Measurements from ENCODE around the gene GPR37L1. TPM values are rescaled to one million over a fixed set of nuclear protein-coding genes. Genes with fewer than 3 reads are reported as not detected.

The GPR37L1 gene
- total and polyA plus RNA-seq, 2 of the 8 experiments (the other 6 are each of a cell fraction or from before 2014, with no cell fraction given) = 0.13 to 0.23 TPM

DNA sequence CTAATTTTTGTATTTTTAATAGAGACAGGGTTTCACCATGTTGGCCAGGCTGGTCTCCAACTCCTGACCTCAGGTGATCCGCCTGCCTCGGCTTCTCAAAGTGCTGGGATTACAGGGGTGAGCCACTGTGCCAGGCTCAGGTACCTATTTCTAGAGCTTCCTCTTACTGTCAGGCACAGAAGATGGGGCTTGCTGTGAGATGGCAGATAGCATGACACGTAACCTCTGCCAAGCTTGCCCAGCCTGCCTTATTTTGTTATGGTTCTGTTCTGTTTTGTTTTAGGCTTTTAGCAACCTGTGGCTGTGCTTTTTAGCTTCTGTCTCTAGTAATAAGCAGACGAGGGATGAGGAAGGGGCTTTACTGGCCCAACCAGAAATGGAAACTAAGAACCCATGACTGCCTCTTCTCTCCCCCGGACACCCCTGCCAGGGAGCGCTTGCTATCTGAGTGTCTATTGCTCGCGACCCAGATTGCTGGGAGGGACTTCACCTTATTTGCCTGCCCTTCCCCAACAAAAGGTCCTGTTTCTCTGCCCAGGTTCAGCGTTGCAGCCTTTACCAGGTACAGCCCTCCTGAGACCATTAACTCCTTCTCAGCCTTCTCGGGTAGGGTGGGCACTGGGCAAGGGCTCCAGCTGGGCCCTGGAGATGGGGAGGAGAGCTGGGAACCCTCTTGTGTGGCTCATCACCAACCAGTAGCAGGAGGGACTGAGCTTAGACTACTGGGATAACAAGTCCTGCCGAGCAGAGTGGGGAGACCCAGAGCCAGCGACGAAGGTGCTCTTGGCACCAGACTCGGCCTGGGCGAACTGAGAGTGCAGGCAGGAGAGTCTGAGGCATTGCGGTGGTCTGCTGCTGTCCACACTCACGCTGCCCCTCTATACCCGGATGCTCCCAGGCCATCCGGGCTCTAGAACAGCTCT, 57.4 kb downstream of the GPR37L1 start (continued):
- TF ChIP-seq, protein P1, sequence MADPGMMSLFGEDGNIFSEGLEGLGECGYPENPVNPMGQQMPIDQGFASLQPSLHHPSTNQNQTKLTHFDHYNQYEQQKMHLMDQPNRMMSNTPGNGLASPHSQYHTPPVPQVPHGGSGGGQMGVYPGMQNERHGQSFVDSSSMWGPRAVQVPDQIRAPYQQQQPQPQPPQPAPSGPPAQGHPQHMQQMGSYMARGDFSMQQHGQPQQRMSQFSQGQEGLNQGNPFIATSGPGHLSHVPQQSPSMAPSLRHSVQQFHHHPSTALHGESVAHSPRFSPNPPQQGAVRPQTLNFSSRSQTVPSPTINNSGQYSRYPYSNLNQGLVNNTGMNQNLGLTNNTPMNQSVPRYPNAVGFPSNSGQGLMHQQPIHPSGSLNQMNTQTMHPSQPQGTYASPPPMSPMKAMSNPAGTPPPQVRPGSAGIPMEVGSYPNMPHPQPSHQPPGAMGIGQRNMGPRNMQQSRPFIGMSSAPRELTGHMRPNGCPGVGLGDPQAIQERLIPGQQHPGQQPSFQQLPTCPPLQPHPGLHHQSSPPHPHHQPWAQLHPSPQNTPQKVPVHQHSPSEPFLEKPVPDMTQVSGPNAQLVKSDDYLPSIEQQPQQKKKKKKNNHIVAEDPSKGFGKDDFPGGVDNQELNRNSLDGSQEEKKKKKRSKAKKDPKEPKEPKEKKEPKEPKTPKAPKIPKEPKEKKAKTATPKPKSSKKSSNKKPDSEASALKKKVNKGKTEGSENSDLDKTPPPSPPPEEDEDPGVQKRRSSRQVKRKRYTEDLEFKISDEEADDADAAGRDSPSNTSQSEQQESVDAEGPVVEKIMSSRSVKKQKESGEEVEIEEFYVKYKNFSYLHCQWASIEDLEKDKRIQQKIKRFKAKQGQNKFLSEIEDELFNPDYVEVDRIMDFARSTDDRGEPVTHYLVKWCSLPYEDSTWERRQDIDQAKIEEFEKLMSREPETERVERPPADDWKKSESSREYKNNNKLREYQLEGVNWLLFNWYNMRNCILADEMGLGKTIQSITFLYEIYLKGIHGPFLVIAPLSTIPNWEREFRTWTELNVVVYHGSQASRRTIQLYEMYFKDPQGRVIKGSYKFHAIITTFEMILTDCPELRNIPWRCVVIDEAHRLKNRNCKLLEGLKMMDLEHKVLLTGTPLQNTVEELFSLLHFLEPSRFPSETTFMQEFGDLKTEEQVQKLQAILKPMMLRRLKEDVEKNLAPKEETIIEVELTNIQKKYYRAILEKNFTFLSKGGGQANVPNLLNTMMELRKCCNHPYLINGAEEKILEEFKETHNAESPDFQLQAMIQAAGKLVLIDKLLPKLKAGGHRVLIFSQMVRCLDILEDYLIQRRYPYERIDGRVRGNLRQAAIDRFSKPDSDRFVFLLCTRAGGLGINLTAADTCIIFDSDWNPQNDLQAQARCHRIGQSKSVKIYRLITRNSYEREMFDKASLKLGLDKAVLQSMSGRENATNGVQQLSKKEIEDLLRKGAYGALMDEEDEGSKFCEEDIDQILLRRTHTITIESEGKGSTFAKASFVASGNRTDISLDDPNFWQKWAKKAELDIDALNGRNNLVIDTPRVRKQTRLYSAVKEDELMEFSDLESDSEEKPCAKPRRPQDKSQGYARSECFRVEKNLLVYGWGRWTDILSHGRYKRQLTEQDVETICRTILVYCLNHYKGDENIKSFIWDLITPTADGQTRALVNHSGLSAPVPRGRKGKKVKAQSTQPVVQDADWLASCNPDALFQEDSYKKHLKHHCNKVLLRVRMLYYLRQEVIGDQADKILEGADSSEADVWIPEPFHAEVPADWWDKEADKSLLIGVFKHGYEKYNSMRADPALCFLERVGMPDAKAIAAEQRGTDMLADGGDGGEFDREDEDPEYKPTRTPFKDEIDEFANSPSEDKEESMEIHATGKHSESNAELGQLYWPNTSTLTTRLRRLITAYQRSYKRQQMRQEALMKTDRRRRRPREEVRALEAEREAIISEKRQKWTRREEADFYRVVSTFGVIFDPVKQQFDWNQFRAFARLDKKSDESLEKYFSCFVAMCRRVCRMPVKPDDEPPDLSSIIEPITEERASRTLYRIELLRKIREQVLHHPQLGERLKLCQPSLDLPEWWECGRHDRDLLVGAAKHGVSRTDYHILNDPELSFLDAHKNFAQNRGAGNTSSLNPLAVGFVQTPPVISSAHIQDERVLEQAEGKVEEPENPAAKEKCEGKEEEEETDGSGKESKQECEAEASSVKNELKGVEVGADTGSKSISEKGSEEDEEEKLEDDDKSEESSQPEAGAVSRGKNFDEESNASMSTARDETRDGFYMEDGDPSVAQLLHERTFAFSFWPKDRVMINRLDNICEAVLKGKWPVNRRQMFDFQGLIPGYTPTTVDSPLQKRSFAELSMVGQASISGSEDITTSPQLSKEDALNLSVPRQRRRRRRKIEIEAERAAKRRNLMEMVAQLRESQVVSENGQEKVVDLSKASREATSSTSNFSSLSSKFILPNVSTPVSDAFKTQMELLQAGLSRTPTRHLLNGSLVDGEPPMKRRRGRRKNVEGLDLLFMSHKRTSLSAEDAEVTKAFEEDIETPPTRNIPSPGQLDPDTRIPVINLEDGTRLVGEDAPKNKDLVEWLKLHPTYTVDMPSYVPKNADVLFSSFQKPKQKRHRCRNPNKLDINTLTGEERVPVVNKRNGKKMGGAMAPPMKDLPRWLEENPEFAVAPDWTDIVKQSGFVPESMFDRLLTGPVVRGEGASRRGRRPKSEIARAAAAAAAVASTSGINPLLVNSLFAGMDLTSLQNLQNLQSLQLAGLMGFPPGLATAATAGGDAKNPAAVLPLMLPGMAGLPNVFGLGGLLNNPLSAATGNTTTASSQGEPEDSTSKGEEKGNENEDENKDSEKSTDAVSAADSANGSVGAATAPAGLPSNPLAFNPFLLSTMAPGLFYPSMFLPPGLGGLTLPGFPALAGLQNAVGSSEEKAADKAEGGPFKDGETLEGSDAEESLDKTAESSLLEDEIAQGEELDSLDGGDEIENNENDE (IDR thresholded peaks at IDR 0.05; ENCODE audit: insufficient replicate concordance, low read length) = no peak
- no peak for TF ChIP-seq NANOG (IDR thresholded peaks at IDR 0.05; ENCODE audit: insufficient read depth, low read depth, low read length, poor library complexity, severe bottlenecking)
- no peak for TF ChIP-seq PHF8 (conservative IDR thresholded peaks at IDR 0.05; ENCODE audit: low read depth, low read length)
- TF ChIP-seq BACH1 (IDR thresholded peaks at IDR 0.05; ENCODE audit: low read length) = no peak
- TF ChIP-seq, protein P2, sequence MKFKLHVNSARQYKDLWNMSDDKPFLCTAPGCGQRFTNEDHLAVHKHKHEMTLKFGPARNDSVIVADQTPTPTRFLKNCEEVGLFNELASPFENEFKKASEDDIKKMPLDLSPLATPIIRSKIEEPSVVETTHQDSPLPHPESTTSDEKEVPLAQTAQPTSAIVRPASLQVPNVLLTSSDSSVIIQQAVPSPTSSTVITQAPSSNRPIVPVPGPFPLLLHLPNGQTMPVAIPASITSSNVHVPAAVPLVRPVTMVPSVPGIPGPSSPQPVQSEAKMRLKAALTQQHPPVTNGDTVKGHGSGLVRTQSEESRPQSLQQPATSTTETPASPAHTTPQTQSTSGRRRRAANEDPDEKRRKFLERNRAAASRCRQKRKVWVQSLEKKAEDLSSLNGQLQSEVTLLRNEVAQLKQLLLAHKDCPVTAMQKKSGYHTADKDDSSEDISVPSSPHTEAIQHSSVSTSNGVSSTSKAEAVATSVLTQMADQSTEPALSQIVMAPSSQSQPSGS (IDR thresholded peaks at IDR 0.05; ENCODE audit: low read length) = no peak
- TF ChIP-seq GTF2F1 (IDR thresholded peaks at IDR 0.05; ENCODE audit: borderline replicate concordance, low read depth, low read length) = no peak
- no peak for TF ChIP-seq MAFK (IDR thresholded peaks at IDR 0.05; ENCODE audit: low read depth, low read length)
- no peak for TF ChIP-seq SIX5 (IDR thresholded peaks at IDR 0.05; ENCODE audit: low read depth, low read length)
